OCI-LY1 (cell line): ENCODE measurements around the gene EMILIN3.
A peak's percentile ranks its signal among the peaks of the same experiment; 100 is the strongest.
"Not testable (repeated sequence)": the region's sequence is repeated elsewhere in the genome, so short reads cannot be mapped to it uniquely, and the experiment has no call there.

Experiments
- H2AFZ ChIP-seq: fragments of 200-600 bp; sonication (generic), shearing (Covaris generic); 2 replicates; pipeline ENCODE4 v1.6.0; 2014; ENCODE audit warnings: antibody characterized with exemption, mild to moderate bottlenecking, low read length
- H3F3A ChIP-seq: fragments of 200-600 bp; sonication (generic), shearing (Covaris generic); 2 replicates; pipeline ENCODE4 v1.6.0; 2014; ENCODE audit warnings: mild to moderate bottlenecking, antibody characterized with exemption, low read length, moderate library complexity; ENCODE audit not compliant: insufficient read depth
- H3K27ac ChIP-seq: fragments of 200-600 bp; sonication (generic); 2 replicates; pipeline ENCODE4 v1.5.1; 2014; ENCODE audit warnings: low read length, mixed run types, mild to moderate bottlenecking, low read depth; ENCODE audit not compliant: poor library complexity, severe bottlenecking
- H3K27me3 ChIP-seq: fragments of 200-600 bp; sonication (generic); 2 replicates; pipeline ENCODE4 v1.6.0; 2014; ENCODE audit warnings: antibody characterized with exemption, mild to moderate bottlenecking, low read length, moderate library complexity; ENCODE audit not compliant: insufficient read depth
- H3K36me3 ChIP-seq: fragments of 200-600 bp; sonication (generic); 2 replicates; pipeline ENCODE4 v1.6.1; 2014; ENCODE audit warnings: mild to moderate bottlenecking, antibody characterized with exemption, low read length, moderate library complexity, mixed read lengths; ENCODE audit not compliant: insufficient read depth
- H3K4me1 ChIP-seq: fragments of 200-600 bp; sonication (generic); 2 replicates; pipeline ENCODE4 v1.5.1; 2014; ENCODE audit warnings: mild to moderate bottlenecking, low read length, moderate library complexity; ENCODE audit not compliant: insufficient read depth, severe bottlenecking
- H3K4me2 ChIP-seq: fragments of 200-600 bp; sonication (generic), shearing (Covaris generic); 2 replicates; pipeline ENCODE4 v1.6.1; 2014; ENCODE audit warnings: low read length
- H3K4me3 ChIP-seq: fragments of 200-600 bp; sonication (generic); 2 replicates; pipeline ENCODE4 v1.5.1; 2014; ENCODE audit warnings: low read length, low read depth, mild to moderate bottlenecking, mixed read lengths; ENCODE audit not compliant: poor library complexity, severe bottlenecking
- H3K79me2 ChIP-seq: fragments of 200-600 bp; shearing (Covaris generic); 2 replicates; pipeline ENCODE4 v1.6.1; 2016; ENCODE audit warnings: mixed run types, low read length, mixed read lengths; ENCODE audit not compliant: insufficient read depth
- H3K9ac ChIP-seq: fragments of 200-600 bp; sonication (generic), shearing (Covaris generic); 2 replicates; pipeline ENCODE4 v1.6.1; 2014; ENCODE audit warnings: mild to moderate bottlenecking, low read length, mixed read lengths
- H3K9me2 ChIP-seq: fragments of 200-600 bp; sonication (generic), shearing (Covaris generic); 2 replicates; pipeline ENCODE4 v1.6.1; 2014; ENCODE audit warnings: low read depth, mild to moderate bottlenecking, low read length, mixed read lengths
- H3K9me3 ChIP-seq: fragments of 200-600 bp; shearing (Covaris generic); 2 replicates; pipeline ENCODE4 v1.6.1; 2014; ENCODE audit warnings: low read length, mixed read lengths
- H4K20me1 ChIP-seq: fragments of 200-600 bp; sonication (generic), shearing (Covaris generic); 2 replicates; pipeline ENCODE4 v1.6.0; 2016; ENCODE audit warnings: mild to moderate bottlenecking, low read length; ENCODE audit not compliant: insufficient read depth
- EZH2 ChIP-seq: fragments of 200-600 bp; sonication (generic), shearing (Covaris generic); IDR thresholded peaks from 2 replicates; pipeline ENCODE4 v1.8.0; 2017; ENCODE audit warnings: borderline replicate concordance, mixed run types, mild to moderate bottlenecking, antibody characterized with exemption, low read length, moderate library complexity, mixed read lengths
- TF ChIP-seq, protein P1 (sequence below): fragments of 200-600 bp; sonication (generic), shearing (Covaris generic); IDR thresholded peaks from 2 replicates; pipeline ENCODE4 v1.5.1; 2017; ENCODE audit warnings: mild to moderate bottlenecking, antibody characterized with exemption, low read length, moderate library complexity, mixed read lengths

EMILIN3 gene

DNA sequence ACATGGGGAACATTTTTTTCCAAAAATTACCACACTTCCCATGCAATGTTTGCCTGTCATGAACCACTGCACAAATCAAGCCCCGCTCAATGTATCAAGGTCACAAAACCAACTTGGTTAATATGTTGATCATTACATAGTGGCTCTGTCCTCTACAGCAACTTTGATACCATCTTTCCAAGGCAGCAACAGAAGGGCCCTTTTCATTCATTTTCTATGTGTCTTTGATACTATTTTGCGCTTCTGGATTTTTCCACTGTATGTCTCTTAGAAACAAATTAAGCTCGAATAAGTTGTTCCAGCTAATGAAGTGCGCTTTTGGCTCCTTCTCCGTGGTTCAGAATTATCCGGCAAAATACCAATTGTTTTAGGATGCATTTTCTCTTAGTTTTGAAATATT lies 50.6 kb downstream of the EMILIN3 start:
- peak overlapping the region; percentile 94 for H3K4me3 ChIP-seq
- H3K4me1 ChIP-seq, result peaks cover 19% of the 10 kb centered on the region
- TF ChIP-seq, protein P1, sequence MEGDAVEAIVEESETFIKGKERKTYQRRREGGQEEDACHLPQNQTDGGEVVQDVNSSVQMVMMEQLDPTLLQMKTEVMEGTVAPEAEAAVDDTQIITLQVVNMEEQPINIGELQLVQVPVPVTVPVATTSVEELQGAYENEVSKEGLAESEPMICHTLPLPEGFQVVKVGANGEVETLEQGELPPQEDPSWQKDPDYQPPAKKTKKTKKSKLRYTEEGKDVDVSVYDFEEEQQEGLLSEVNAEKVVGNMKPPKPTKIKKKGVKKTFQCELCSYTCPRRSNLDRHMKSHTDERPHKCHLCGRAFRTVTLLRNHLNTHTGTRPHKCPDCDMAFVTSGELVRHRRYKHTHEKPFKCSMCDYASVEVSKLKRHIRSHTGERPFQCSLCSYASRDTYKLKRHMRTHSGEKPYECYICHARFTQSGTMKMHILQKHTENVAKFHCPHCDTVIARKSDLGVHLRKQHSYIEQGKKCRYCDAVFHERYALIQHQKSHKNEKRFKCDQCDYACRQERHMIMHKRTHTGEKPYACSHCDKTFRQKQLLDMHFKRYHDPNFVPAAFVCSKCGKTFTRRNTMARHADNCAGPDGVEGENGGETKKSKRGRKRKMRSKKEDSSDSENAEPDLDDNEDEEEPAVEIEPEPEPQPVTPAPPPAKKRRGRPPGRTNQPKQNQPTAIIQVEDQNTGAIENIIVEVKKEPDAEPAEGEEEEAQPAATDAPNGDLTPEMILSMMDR, result no peak
- no peak for TF ChIP-seq EZH2
- H3K9me2 ChIP-seq, result no peaks in the 10 kb centered on the region
- no peak overlapping the region for H3K27ac ChIP-seq
- H3K9ac ChIP-seq, result peak overlapping the region; percentile 86
- H3K27me3 ChIP-seq, result no peaks in the 10 kb centered on the region
- no peaks in the 10 kb centered on the region for H4K20me1 ChIP-seq
- H2AFZ ChIP-seq, result no peak overlapping the region
- H3K9me3 ChIP-seq, result no peaks in the 10 kb centered on the region
- peaks cover 14% of the 10 kb centered on the region; the same call in 1 of the 2 replicates for H3K36me3 ChIP-seq
- H3K79me2 ChIP-seq, result peaks cover 16% of the 10 kb centered on the region
- peak overlapping the region; percentile 95 for H3K4me2 ChIP-seq
- no peaks in the 10 kb centered on the region for H3F3A ChIP-seq

DNA sequence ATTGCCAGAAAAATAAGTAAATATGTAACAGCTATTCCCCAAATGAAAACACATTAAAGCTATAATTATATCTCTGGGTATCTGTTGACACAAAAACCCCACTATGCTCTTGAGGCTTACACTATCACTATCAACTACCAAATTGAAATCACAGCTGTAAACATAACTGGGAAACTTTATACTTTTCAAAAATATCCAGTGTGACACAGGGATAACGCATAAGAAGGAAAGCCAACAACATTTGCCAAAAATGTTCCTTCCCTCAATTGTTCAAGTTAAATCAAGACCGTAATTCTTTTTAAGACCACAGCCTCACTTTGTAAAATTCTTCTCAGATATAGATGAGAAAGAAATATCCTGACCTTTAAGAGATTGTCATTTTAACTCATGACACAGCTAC lies 52.2 kb downstream of the EMILIN3 start:
- H4K20me1 ChIP-seq, result no peaks in the 10 kb centered on the region
- H3K9ac ChIP-seq, result no peak overlapping the region
- no peaks in the 10 kb centered on the region for H3K27me3 ChIP-seq
- no peak overlapping the region for H3K4me2 ChIP-seq
- no peak overlapping the region for H2AFZ ChIP-seq
- H3K79me2 ChIP-seq, result peaks cover 17% of the 10 kb centered on the region
- TF ChIP-seq EZH2, result no peak
- TF ChIP-seq, protein P1, result no peak
- H3F3A ChIP-seq, result no peaks in the 10 kb centered on the region
- H3K27ac ChIP-seq, result no peak overlapping the region
- peaks cover 19% of the 10 kb centered on the region for H3K4me1 ChIP-seq
- H3K4me3 ChIP-seq, result no peak overlapping the region
- H3K9me3 ChIP-seq, result no peaks in the 10 kb centered on the region
- peaks cover 14% of the 10 kb centered on the region; the same call in 1 of the 2 replicates for H3K36me3 ChIP-seq
- no peaks in the 10 kb centered on the region for H3K9me2 ChIP-seq

DNA sequence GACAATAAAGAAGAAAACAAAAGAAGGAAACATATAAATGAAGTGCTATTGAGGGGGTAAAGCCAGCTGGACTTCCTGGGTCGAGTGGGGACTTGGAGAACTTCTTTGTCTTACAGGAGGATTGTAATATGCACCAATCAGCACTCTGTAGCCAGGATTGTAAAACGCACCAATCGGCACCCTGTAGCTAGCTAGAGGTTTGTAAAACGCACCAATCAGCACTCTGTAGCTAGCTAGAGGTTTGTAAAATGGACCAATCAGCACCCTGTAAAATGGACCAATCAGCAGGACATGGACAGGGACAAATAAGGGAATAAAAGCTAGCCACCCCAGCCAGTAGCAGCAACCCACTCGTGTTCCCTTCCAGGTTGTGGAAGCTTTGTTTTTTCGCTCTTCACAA lies 54.6 kb downstream of the EMILIN3 start:
- H3K9me2 ChIP-seq, H3K27me3 ChIP-seq, H3K4me3 ChIP-seq, H4K20me1 ChIP-seq, H2AFZ ChIP-seq, H3K9me3 ChIP-seq, H3K27ac ChIP-seq, H3K4me2 ChIP-seq, H3K9ac ChIP-seq, H3F3A ChIP-seq: not testable (repeated sequence)
- H3K4me1 ChIP-seq, result peaks cover 23% of the 10 kb centered on the region
- peaks cover 14% of the 10 kb centered on the region; the same call in 1 of the 2 replicates for H3K36me3 ChIP-seq
- H3K79me2 ChIP-seq, result peaks cover 17% of the 10 kb centered on the region
